Stimulated activated CD4-positive, alpha-beta T cell treated with anti-CD3 and anti-CD28 coated beads, TNF-alpha, amount 100 ng/mL, for 24 hours (primary cell): ENCODE data around the gene NEGR1.
"Not testable (repeated sequence)": the region's sequence is repeated elsewhere in the genome, so short reads cannot be mapped to it uniquely, and the experiment has no call there.

Experiments used
- DNase-seq, 3 experiments: peaks; one replicate each; pipeline ENCODE4 v3.0.0-alpha.2; 2020; ENCODE audit warnings: low read depth in 3 of 3

Gene NEGR1

GRCh38 chr1:72282271-72283021 lies at the start of gene NEGR1:
Gene NEGR1, minus strand, starts transcription at chr1:72282539.
- DNase-seq: peak in 2 of 3 experiments; percentile 33 to 58

GRCh38 chr1:72326494-72326893 lies 44.2 kb upstream of the NEGR1 start:
- DNase-seq: no peak

GRCh38 chr1:72324451-72324850 lies 42.1 kb upstream of the NEGR1 start:
- DNase-seq: no peak

- no peak for DNase-seq
Measured at GRCh38 chr1:72322910-72323309, 40.6 kb upstream of the NEGR1 start.

GRCh38 chr1:72296501-72296900 lies 14.2 kb upstream of the NEGR1 start:
- DNase-seq: no peak

GRCh38 chr1:72288886-72289285 lies 6.5 kb upstream of the NEGR1 start:
- no peak for DNase-seq

- DNase-seq: no peak
Measured at GRCh38 chr1:72286401-72286800, 4.1 kb upstream of the NEGR1 start.

- no peak for DNase-seq
Measured at GRCh38 chr1:72285074-72285425, 2.7 kb upstream of the NEGR1 start.

GRCh38 chr1:72284348-72285073 lies 2.2 kb upstream of the NEGR1 start:
- no peak for DNase-seq

- no peak for DNase-seq
Measured at GRCh38 chr1:72284084-72284347, 1.7 kb upstream of the NEGR1 start.

- DNase-seq: no peak
Measured at GRCh38 chr1:72283307-72284083, 1.2 kb upstream of the NEGR1 start.

- DNase-seq: no peak
Measured at GRCh38 chr1:72283022-72283306, 625 bp upstream of the NEGR1 start.

- DNase-seq: no peak
Measured at GRCh38 chr1:72281637-72282270, 585 bp downstream of the NEGR1 start.

- no peak for DNase-seq
Measured at GRCh38 chr1:72281144-72281543, 1.2 kb downstream of the NEGR1 start.

- DNase-seq: no peak
Measured at GRCh38 chr1:72280711-72281110, 1.6 kb downstream of the NEGR1 start.

- DNase-seq: no peak
Measured at GRCh38 chr1:72280131-72280530, 2.2 kb downstream of the NEGR1 start.

GRCh38 chr1:72278461-72278860 lies 3.9 kb downstream of the NEGR1 start:
- DNase-seq: no peak

GRCh38 chr1:72271555-72272085 lies 10.7 kb downstream of the NEGR1 start:
- DNase-seq: no peak

GRCh38 chr1:72262735-72263134 lies 19.6 kb downstream of the NEGR1 start:
- no peak for DNase-seq

- no peak for DNase-seq
Measured at GRCh38 chr1:72253132-72253531, 29.2 kb downstream of the NEGR1 start.

- no peak for DNase-seq
Measured at GRCh38 chr1:72241397-72241796, 40.9 kb downstream of the NEGR1 start.

GRCh38 chr1:72235931-72236330 lies 46.4 kb downstream of the NEGR1 start:
- not testable (repeated sequence) for DNase-seq
